ENCODE measurements around the gene PHIP. TPM values are rescaled to one million over a fixed set of nuclear protein-coding genes. Genes with fewer than 3 reads are reported as not detected.

PHIP gene
- total and polyA plus RNA-seq, 2 experiments from 2014 or later = 48.0 to 65.4 TPM

GRCh38 chr6:78995946-78996345 lies 82.1 kb downstream of the PHIP start:
- Histone ChIP-seq H3K79me2 (replicated peaks; ENCODE audit: insufficient read depth) (no peaks in the 10 kb centered on the region; the same call in 1 of the 2 replicates), H3K4me1 (ENCODE audit: insufficient read depth) (no peaks in the 10 kb centered on the region), H3K4me2 (no peak overlapping the region), H3K9me2 (ENCODE audit: insufficient read depth) (no peaks in the 10 kb centered on the region), H3K27ac (ENCODE audit: low read depth) (no peak overlapping the region), H2AFZ (no peak overlapping the region), H3K27me3 (ENCODE audit: insufficient read depth) (no peaks in the 10 kb centered on the region), H3K4me3 (no peak overlapping the region), H3F3A (replicated peaks; ENCODE audit: low read depth) (no peaks in the 10 kb centered on the region), H4K20me1 (replicated peaks; ENCODE audit: insufficient read depth) (no peaks in the 10 kb centered on the region; the same call in 1 of the 2 replicates), H3K36me3 (ENCODE audit: insufficient read depth) (peaks cover 53% of the 10 kb centered on the region)
- Mint-ChIP-seq H3K27me3 (ENCODE audit: insufficient read depth, low read depth, poor library complexity) (no peaks in the 10 kb centered on the region), H3K4me3 (no peak overlapping the region), H3K4me1 (no peaks in the 10 kb centered on the region), H3K27ac (no peak overlapping the region), H3K9me3 (no peaks in the 10 kb centered on the region), H3K36me3 (ENCODE audit: low read depth) (peaks cover 86% of the 10 kb centered on the region)
- ATAC-seq (no peak), DNase-seq (ENCODE audit: low spot score) (no peak)
- TF ChIP-seq CREB1 (CRISPR knock-in tag; IDR thresholded peaks at IDR 0.05; ENCODE audit: low read depth) = no peak
- TF ChIP-seq ETS1 (IDR thresholded peaks at IDR 0.05) = no peak
- no peak for TF ChIP-seq EZH2 (IDR thresholded peaks at IDR 0.05; ENCODE audit: low read depth, unreplicated experiment)
- TF ChIP-seq NANOG (IDR thresholded peaks at IDR 0.05; ENCODE audit: borderline replicate concordance) = no peak
- no peak for TF ChIP-seq REST (IDR thresholded peaks at IDR 0.05; ENCODE audit: unreplicated experiment)
- TF ChIP-seq CTCF (conservative IDR thresholded peaks at IDR 0.05; ENCODE audit: low read depth in 2 of 2) = no peak
- TF ChIP-seq POLR2AphosphoS5 (IDR thresholded peaks at IDR 0.05; ENCODE audit: low read depth) = no peak

GRCh38 chr6:78995346-78995745 lies 82.7 kb downstream of the PHIP start:
- DNase-seq (ENCODE audit: low spot score) (no peak), ATAC-seq (no peak)
- no peaks in the 10 kb centered on the region for H3K9me2 ChIP-seq (ENCODE audit: insufficient read depth)
- no peak overlapping the region for H3K27ac Mint-ChIP-seq
- no peak overlapping the region for H3K4me3 Mint-ChIP-seq
- H3K4me1 Mint-ChIP-seq = no peaks in the 10 kb centered on the region
- no peaks in the 10 kb centered on the region for H3K4me1 ChIP-seq (ENCODE audit: insufficient read depth)
- no peaks in the 10 kb centered on the region for H3K27me3 Mint-ChIP-seq (ENCODE audit: insufficient read depth, low read depth, poor library complexity)
- no peaks in the 10 kb centered on the region; the same call in 1 of the 2 replicates for H3K79me2 ChIP-seq (replicated peaks; ENCODE audit: insufficient read depth)
- H3K27me3 ChIP-seq (ENCODE audit: insufficient read depth) = no peaks in the 10 kb centered on the region
- no peak overlapping the region for H3K4me3 ChIP-seq
- peaks cover 54% of the 10 kb centered on the region for H3K36me3 ChIP-seq (ENCODE audit: insufficient read depth)
- H3F3A ChIP-seq (replicated peaks; ENCODE audit: low read depth) = no peaks in the 10 kb centered on the region
- no peak overlapping the region for H3K27ac ChIP-seq (ENCODE audit: low read depth)
- H3K36me3 Mint-ChIP-seq (ENCODE audit: low read depth) = peaks cover 85% of the 10 kb centered on the region
- H3K9me3 Mint-ChIP-seq = no peaks in the 10 kb centered on the region
- no peaks in the 10 kb centered on the region; the same call in 1 of the 2 replicates for H4K20me1 ChIP-seq (replicated peaks; ENCODE audit: insufficient read depth)
- no peak overlapping the region for H2AFZ ChIP-seq
- H3K4me2 ChIP-seq = no peak overlapping the region
- no peak for TF ChIP-seq CTCF (conservative IDR thresholded peaks at IDR 0.05; ENCODE audit: low read depth in 2 of 2)
- TF ChIP-seq ZNF114 (CRISPR knock-in tag; IDR thresholded peaks at IDR 0.05) = no peak
- no peak for TF ChIP-seq REST (IDR thresholded peaks at IDR 0.05; ENCODE audit: unreplicated experiment)
- TF ChIP-seq JUNB (IDR thresholded peaks at IDR 0.05; ENCODE audit: unreplicated experiment) = no peak
- no peak for TF ChIP-seq EZH2 (IDR thresholded peaks at IDR 0.05; ENCODE audit: low read depth, unreplicated experiment)
